Subcutaneous abdominal adipose tissue (tissue), 5 donors: ENCODE measurements around the gene FGD1.

ENCODE experiments used
- H3K27ac ChIP-seq: one replicate; pipeline ENCODE4 v1.7.0; 2013; ENCODE audit warnings: low read depth, mild to moderate bottlenecking, inconsistent platforms, low read length, moderate library complexity
- H3K27me3 ChIP-seq, 5 donors: one replicate each; pipeline ENCODE4 v1.7.0; 2013; ENCODE audit warnings: low read length in 5 of 5, inconsistent platforms in 1 of 5; ENCODE audit not compliant: control insufficient read depth in 5 of 5, insufficient read depth in 4 of 5
- H3K36me3 ChIP-seq, 5 donors: one replicate each; pipeline ENCODE4 v1.7.0; 2013; ENCODE audit warnings: low read length in 5 of 5; ENCODE audit not compliant: control insufficient read depth in 5 of 5, insufficient read depth in 5 of 5
- H3K4me1 ChIP-seq, 5 donors: one replicate each; pipeline ENCODE4 v1.7.0; 2013; ENCODE audit warnings: low read length in 5 of 5, mild to moderate bottlenecking in 3 of 5, moderate library complexity in 1 of 5; ENCODE audit not compliant: control insufficient read depth in 5 of 5, insufficient read depth in 5 of 5
- H3K4me3 ChIP-seq, 5 donors: one replicate each; pipeline ENCODE4 v1.7.0; 2013; ENCODE audit warnings: low read length in 5 of 5, low read depth in 1 of 5
- H3K9ac ChIP-seq, 5 donors: one replicate each; pipeline ENCODE4 v1.7.0; 2013; ENCODE audit warnings: low read length in 5 of 5, mild to moderate bottlenecking in 4 of 5, moderate library complexity in 3 of 5
- H3K9me3 ChIP-seq, 5 donors: one replicate each; pipeline ENCODE4 v1.7.0; 2013; ENCODE audit warnings: low read length in 5 of 5; ENCODE audit not compliant: control insufficient read depth in 5 of 5
- donor health status: healthy.
- donor health status: healthy.
- donor health status: healthy.
- donor health status: healthy.
- donor health status: healthy.

Gene FGD1

GRCh38 chrX:54413753-54414152 lies 82.3 kb downstream of the FGD1 start:
- no peak overlapping the region for H3K27ac ChIP-seq
- H3K4me3 ChIP-seq, result no peak overlapping the region
- H3K27me3 ChIP-seq, result peaks cover 4 to 9% (median 5%) of the 10 kb centered on the region in 5 donors
- H3K9me3 ChIP-seq, result peaks cover 0 to 4% (median 0%) of the 10 kb centered on the region in 5 donors
- H3K36me3 ChIP-seq, result no peaks in the 10 kb centered on the region
- H3K9ac ChIP-seq, result no peak overlapping the region
- H3K4me1 ChIP-seq, result no peaks in the 10 kb centered on the region

- peaks cover 0 to 2% (median 0%) of the 10 kb centered on the region in 5 donors for H3K9me3 ChIP-seq
- no peak overlapping the region for H3K27ac ChIP-seq
Measured at GRCh38 chrX:54411732-54412131, 84.3 kb downstream of the FGD1 start.

GRCh38 chrX:54407266-54407665 lies 88.8 kb downstream of the FGD1 start:
- Histone ChIP-seq H3K27me3 (peaks cover 0 to 2% (median 0%) of the 10 kb centered on the region in 5 donors), H3K4me3 (no peak overlapping the region), H3K4me1 (no peaks in the 10 kb centered on the region), H3K27ac (no peak overlapping the region), H3K9ac (no peak overlapping the region), H3K36me3 (no peaks in the 10 kb centered on the region), H3K9me3 (no peaks in the 10 kb centered on the region)

More at GRCh38 chrX:54411732-54412131, 84.3 kb downstream of the FGD1 start:
- no peaks in the 10 kb centered on the region for H3K36me3 ChIP-seq
- no peaks in the 10 kb centered on the region for H3K4me1 ChIP-seq
- H3K27me3 ChIP-seq, result peaks cover 3 to 9% (median 5%) of the 10 kb centered on the region in 5 donors
- no peak overlapping the region for H3K9ac ChIP-seq
- H3K4me3 ChIP-seq, result no peak overlapping the region

GRCh38 chrX:54397113-54397512 lies 98.9 kb downstream of the FGD1 start:
- H3K27me3 ChIP-seq, result peaks cover 0 to 5% (median 0%) of the 10 kb centered on the region in 5 donors
- no peaks in the 10 kb centered on the region for H3K4me1 ChIP-seq
- no peak overlapping the region for H3K9ac ChIP-seq
- no peak overlapping the region for H3K4me3 ChIP-seq
- H3K27ac ChIP-seq, result no peak overlapping the region
- H3K36me3 ChIP-seq, result no peaks in the 10 kb centered on the region
- no peaks in the 10 kb centered on the region for H3K9me3 ChIP-seq
